ENCODE measurements around the gene ETS1.

GRCh38 chr11:128471138-128471661 is 116.2 kb downstream of the ETS1 start:
- no peak for TF ChIP-seq CTCF (IDR thresholded peaks at IDR 0.05; ENCODE audit: low read length)
- no peak for TF ChIP-seq EZH2 (optimal IDR thresholded peaks at IDR 0.05; ENCODE audit: low read depth, low read length)

All from MM.1S (cell line).